C4-2B (cell line): ENCODE measurements around the gene PSMD10.
A peak's percentile ranks its signal among the peaks of the same experiment; 100 is the strongest.

Source experiments
- H3K27ac ChIP-seq: fragments of 450-650 bp; 2 replicates; pipeline ENCODE4 v1.5.1; 2017
- ZFX ChIP-seq: fragments of 450-650 bp; IDR thresholded peaks from 2 replicates; pipeline ENCODE4 v1.6.1; 2017
- TF ChIP-seq, protein P1 (sequence below): fragments of 450-650 bp; conservative IDR thresholded peaks from 2 replicates; pipeline ENCODE4 v1.5.1; 2017; ENCODE audit warnings: mild to moderate bottlenecking

Gene PSMD10

DNA sequence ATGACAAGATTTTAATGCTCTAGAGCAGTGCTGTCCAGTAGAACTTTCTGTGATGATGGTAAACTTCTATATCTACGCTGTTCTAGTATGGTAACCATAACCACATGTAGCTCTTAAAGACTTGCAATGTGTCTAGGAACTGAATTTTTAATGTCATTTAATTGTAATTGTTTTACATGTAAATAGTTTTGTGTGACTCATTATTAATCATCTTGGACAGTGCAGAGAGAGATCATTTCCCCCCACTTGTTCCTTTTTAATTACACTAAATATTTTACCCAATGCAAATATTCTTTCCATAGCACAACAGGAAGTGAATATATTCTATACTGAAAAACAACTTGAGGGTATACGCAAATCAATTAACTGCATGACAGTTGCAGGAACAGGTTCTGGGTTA is 6.0 kb upstream of the PSMD10 start:
- TF ChIP-seq, protein P1, sequence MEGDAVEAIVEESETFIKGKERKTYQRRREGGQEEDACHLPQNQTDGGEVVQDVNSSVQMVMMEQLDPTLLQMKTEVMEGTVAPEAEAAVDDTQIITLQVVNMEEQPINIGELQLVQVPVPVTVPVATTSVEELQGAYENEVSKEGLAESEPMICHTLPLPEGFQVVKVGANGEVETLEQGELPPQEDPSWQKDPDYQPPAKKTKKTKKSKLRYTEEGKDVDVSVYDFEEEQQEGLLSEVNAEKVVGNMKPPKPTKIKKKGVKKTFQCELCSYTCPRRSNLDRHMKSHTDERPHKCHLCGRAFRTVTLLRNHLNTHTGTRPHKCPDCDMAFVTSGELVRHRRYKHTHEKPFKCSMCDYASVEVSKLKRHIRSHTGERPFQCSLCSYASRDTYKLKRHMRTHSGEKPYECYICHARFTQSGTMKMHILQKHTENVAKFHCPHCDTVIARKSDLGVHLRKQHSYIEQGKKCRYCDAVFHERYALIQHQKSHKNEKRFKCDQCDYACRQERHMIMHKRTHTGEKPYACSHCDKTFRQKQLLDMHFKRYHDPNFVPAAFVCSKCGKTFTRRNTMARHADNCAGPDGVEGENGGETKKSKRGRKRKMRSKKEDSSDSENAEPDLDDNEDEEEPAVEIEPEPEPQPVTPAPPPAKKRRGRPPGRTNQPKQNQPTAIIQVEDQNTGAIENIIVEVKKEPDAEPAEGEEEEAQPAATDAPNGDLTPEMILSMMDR = no peak
- no peak for TF ChIP-seq ZFX
- H3K27ac ChIP-seq = no peak overlapping the region

DNA sequence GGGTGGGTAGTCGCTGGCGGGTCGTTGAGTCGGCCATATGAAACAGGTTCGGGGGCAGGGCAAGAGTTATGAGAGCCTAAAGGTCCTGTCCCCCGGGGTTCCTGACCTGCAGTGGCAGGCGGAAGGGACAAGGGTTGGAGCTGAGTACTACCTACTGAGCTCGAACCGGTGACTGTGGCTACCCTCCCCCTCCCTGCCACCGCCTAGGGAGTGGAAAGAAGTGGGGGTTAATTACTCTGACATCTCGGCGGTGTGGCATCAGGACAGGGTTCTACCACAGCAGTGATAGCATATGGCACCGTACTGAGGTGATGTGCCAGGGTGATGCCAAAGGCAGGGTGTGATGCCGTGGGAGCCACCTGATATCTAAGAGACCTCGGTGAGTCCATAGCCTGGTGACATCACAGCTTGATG is 543 bp upstream of the PSMD10 start:
- peak overlapping the region; percentile 82 for H3K27ac ChIP-seq
- no peak for TF ChIP-seq ZFX
- TF ChIP-seq, protein P1 = no peak

DNA sequence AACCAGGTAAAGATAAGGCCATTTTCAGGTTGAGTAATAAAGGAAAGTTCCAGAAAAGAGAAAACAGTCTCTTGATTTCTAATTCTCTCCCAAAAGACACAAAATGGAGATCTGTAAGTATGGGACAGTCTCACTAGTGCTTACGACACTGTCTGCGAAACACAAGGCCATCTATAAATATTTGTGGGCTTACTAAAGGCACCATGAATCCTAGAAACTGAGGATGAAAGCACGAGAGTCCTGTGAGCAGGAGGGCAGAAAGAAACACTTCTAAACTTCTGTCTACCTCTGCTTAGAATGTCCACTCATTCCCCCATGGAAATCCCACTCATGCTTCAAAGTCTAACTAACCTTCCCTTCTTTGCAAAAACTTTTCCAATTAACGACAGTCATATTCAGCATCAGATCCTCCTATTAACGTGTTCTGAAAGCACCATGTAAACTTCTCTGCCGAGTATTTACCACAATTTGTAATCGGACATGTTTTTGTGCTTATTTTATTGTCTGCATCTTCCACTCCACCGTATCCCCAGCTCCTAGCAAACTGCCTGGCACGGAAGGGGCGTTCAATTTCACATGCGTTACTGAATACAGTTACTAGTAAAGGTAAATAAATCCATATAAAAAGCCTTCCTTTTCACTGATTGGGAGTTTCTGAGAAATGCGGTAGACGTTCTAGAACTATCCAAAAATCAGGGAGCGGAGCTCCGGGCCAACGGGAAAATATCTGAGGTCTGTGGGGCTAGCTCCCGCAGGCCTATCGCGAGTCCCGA is 665 bp downstream of the PSMD10 start:
- peak overlapping the region; percentile 82 for H3K27ac ChIP-seq
- no peak for TF ChIP-seq ZFX
- TF ChIP-seq, protein P1 = no peak

DNA sequence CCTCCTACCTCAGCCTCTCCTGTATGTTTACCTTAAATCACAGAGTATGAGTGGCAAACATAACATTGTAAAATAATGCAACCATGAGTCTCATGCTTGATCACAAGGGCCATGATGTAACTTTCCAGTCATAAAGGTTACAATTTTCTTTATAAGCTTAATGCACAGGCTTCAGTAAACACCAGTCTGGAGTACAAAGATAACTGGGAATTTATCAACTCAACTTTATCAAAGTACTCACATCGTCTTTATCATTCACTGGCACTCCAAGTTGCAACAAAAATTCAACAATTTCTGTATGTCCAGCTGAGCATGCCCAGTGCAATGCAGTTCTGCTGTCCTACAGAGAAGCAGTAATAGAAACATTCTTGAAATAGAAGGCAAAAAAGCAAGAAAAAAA is 2.8 kb downstream of the PSMD10 start:
- TF ChIP-seq, protein P1 = no peak
- no peak for TF ChIP-seq ZFX

DNA sequence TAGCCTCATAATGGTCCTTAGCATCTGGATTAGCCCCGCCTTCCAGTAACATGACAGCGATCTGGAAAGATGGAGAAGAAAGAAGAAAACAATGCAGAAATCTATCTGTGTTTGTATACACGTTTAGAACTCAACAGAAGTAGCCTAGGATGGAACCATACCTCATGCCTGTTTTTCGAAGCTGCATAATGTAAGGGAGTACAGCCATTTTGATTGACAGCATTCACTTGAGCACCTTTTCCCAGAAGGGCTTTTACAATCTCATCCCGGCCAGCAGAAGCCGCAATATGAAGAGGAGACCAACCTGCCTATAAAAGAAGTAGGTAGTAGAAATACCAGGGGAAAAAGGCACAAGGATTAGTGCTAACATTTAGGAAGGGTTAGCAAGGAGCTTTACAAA is 3.5 kb downstream of the PSMD10 start:
- H3K27ac ChIP-seq = no peak overlapping the region
- TF ChIP-seq, protein P1 = no peak
- TF ChIP-seq ZFX = no peak

More for the DNA sequence above, 2.8 kb downstream of the PSMD10 start:
- H3K27ac ChIP-seq = no peak overlapping the region

DNA sequence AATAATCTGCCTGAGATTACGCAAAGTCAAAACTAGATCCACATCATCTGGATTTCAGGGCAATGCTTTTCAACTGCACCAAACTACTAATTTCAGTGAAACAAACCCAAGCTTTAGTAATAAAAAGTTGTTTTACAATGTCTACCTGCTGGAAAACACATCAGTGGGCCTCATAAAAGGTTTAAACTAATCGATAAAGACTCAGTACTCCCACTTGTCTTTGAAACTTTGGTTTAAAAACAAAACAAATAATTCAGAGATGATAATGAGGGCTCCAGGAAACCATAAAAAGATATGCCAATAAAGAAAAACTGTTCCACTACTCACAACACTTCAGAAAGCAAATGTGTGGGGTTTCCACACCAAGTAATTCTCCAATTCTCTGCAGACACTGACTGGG is 10.2 kb downstream of the PSMD10 start:
- no peak for TF ChIP-seq ZFX
- TF ChIP-seq, protein P1 = no peak
- no peak overlapping the region for H3K27ac ChIP-seq

DNA sequence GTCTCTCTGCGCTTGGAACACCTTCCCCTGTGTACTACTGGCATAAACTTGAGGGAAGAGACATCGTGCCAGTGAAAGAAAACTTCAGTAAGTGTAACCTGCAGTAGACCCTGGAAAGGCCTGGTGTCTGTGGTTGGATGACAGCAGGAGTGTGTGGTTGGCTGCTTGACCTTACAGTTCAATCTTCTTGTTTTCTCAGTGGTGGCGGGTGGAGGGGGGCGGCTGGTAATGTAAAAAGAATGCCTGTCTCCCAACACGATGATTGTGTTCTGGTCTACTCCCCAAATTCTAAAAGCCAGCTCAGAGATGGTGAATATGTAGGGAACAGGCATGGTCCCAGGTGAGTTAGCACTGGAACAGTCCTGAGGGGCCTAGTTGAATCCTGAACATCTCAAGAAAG is 18.6 kb downstream of the PSMD10 start:
- no peak for TF ChIP-seq ZFX
- TF ChIP-seq, protein P1 = no peak
- H3K27ac ChIP-seq = no peak overlapping the region
